ENCODE results near the gene OR8K1.

OR8K1 gene

DNA sequence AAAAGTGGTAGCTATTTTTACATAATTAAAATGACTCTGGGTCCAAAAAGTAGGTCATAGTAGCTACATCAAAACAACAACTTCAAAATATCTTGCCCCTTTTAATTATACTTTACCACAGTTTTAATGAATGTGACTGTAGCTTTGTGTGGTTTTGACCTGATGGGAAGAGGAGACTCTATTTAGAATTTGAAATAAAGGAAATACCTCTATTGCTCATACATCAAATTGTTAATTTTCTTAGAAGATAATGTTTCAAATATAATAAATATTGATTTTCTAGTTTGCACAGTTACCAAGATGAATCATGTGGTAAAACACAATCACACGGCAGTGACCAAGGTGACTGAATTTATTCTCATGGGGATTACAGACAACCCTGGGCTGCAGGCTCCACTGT lies at the start of gene OR8K1:
Gene OR8K1, plus strand, starts transcription at position 301 of the 400 bp plus-strand sequence. Its CDS starts 0 bp downstream, at position 301.
- DNase-seq, result no peak

DNA sequence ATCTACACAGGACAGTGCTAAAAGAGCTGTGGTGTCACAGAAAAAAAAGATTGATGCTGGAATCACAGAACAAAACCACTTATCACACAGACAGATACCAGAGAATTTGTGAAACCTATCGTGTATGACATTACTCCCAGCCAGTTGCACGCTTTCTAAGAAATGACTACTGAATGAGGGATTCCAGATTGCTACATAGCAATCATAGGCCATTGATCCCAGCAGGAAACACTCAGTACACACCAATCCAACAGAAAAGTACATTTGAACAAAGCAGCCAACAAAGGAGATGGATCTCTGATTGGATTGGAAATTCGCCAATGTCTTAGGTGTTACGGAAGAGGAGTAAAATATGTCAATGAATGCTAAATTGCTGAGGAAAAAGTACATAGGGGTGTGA lies 48.9 kb upstream of the OR8K1 start:
- DNase-seq, result no peak

DNA sequence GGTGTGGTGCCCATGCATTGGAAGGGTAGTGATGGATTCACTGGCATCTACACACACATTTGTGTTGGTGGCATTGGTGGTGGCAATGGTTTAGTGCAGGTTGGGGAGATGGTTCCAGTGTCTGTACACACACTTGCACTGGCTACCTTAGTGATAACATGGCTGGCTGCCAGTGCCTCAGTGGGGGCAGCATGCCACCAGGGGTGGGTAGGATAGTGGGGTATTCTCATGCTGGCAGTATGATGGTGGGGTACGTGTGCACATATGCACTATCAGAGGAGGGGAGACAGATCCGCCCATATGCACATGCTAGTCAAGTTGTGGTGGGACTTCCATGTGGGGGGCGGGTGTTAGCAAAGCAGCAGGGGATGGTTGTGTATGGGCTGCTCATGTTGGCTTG lies 38.0 kb upstream of the OR8K1 start:
- no peak for DNase-seq

DNA sequence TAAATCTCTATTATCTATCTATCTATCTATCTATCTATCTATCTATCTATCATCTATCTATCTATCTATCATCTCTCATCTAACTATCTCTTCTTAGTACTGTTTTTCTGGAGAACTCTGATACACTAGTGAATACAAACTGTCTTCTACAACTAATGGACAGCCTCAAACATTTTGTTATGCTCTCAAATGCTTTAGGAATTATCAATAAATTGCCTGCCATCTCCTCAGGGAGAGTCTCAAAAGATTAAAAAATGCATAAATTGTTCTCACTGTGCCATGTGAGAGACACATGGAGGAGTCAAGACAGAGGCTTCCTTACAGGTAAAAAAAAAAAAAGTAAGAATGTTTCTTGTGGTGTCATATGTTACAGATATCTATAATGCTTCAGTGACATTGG lies 31.0 kb upstream of the OR8K1 start, which contains the start of gene OR8K3:
Gene OR8K3, plus strand, starts transcription at position 301 of the 400 bp plus-strand sequence. CDS start 3,163 bp downstream, outside the sequence.
- no peak for DNase-seq

DNA sequence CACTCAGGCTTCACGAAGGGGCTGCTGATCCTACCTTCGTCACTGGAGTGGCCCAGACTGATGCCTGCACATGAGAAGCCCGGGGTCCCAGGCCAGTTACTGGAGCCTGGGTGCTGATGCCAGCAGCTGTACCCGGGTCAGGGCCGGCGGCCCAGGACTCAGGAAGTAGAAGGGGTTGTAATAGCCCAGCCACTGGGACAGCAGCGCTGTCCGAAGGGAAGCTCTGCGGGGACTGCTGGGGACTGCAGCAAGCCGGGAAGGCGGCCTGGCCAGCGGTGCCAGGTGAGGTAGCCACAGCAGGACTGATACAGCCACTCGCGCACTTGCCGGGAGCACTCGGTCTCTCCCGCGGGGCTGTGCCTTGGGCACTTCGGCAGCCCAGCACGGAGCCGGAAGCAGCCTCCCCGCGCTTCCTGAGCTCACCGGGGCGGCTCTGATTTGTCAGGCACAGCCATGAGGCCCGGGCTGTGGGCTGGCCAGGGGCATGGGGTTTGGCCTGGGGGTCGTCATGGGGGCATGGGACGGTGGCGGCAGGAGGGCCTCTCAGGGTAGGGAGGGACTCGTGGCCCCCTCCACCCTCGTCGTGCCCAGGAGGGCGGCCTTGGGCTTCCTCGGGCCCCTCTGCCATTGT lies 13.9 kb upstream of the OR8K1 start:
- no peak for DNase-seq

DNA sequence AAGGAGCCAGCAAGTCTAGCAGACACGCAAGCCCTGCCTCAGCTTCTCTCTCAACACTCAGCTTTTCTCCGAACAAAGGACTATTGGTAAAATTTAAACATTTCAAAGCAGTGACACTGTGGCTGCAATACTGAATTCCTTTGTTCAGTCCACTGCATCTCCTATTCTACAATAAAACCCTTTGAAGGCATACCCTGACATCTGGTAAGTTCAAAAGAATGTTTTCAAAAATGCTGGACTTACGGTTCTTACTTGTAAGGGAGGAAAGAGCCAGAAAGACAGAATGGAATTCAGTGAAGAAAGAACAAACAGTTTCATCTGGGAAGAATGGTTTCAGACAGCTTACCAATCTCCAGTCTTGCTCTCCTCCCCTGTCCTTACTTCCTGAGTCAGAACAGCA lies 12.7 kb upstream of the OR8K1 start:
- no peak for DNase-seq

DNA sequence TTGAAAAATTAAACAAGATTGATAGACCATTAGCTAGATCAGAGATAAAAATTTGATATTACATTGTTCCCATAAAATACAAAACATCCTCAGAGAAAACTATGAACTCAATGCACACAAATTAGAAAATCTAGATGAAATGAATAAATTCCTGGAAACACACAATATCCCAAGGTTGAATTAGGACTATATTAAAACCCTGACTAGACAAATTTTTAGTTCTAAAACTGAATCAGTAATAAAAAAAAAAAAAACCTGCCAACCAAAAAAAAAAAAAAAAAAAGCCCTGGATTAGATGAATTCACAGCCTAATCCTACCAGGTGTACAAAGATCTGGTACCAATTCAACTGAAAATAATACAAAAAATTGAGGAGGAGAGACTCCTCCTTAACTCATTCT lies 5.5 kb upstream of the OR8K1 start:
- DNase-seq, result no peak

DNA sequence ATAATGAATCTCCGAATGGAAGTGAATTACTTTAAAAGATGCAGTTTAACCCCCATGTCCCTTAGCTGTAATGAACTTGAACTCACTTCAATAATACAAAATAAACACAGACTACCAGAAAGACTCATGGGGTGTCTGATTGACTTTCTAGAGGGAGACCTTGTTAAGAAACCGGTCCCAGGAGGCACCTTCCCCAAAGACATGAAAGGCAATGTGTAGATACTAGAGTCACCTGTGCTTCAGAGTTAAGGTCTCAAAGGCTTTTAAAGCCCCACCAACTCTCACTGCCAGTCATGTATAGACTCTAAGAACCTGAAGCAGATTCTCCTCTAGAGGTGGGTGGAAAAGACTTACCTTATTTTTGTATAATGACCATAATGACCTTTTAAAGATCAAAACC lies 8.2 kb downstream of the OR8K1 start, which contains the start of gene OR8J1:
Gene OR8J1, plus strand, starts transcription at position 301 of the 400 bp plus-strand sequence. CDS start 5,956 bp downstream, outside the sequence.
- DNase-seq, result no peak

DNA sequence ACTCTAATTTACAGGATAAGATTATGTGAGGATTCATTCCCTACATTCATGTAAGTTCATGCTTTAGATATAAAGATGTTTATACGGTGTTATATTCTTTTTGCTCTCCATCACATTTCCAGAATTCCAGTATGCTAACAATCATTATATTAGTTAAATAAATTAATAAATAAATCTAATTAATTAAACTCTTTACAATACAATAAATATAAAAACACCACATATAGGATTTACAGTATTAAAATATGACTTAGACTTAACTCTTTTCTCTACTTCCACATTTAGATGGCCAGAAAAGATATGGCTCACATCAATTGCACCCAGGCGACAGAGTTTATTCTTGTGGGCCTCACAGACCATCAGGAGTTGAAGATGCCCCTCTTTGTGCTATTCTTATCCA lies 29.5 kb downstream of the OR8K1 start, which contains the start of gene OR8U1:
Gene OR8U1, plus strand, starts transcription at position 301 of the 400 bp plus-strand sequence. Its CDS starts 0 bp downstream, at position 301.
- no peak for DNase-seq

DNA sequence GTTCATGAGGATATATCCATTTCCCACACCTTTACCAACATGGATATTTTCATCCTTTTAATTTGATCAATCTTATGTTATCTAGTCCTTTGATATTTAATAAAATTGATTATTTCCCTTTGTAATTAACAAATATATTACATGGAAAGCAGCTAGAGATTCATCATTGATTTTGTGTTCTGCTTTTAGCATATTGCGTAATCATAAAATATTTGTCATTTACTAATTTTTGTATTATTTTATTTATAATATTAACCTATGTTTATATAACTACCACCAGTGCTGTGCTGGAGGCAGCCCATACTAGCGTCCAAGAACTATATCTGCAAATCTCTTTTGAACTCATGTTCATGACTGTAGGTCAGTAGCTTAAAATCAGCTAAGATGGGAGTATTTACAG lies 34.3 kb downstream of the OR8K1 start:
- no peak for DNase-seq

DNA sequence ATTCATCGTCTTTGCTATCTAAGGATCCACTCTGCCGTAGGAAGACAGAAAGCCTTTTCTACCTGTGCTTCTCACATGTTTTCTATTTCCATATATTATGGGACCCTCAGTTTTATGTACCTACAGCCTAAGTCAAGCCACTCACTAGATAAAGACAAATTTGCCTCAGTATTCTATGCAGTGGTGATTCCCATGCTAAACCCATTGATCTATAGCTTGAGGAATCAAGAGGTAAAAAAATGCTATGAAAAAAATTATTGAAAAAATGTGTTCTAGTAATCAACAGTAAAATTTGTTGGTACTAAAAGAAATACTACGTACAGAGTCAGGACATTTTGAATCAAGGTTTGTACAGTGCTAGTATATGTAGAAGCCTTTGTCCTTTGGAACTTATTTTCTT lies 48.5 kb downstream of the OR8K1 start:
- DNase-seq, result no peak

DNA sequence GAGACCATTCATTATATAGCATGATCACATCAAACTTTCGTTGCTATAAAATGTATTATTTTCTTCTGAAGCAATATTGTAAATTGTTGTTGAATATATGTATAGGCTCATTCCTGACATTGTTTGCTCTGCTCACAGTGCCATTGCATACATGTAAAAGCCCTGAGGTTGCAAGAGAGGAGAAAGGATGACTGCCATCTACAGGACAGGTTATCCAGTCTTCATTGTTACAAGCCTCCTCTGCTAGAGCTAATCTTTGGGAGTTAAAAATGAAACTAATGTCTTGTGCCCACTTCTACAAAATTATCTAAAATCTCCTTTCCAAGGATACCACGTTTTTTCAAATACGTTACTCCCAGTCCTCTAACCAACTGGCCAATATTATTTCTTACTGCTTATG lies 50.2 kb downstream of the OR8K1 start:
- DNase-seq, result no peak
